Smooth muscle cell of the brain vasculature (primary cell): ENCODE data around the gene ASIC2.
A peak's percentile ranks its signal among the peaks of the same experiment; 100 is the strongest.

Experiments used
- DNase-seq: peaks from one replicate; pipeline ENCODE4 v3.0.0-alpha.2; 2012; ENCODE audit warnings: low read depth, low spot score

The ASIC2 gene

DNA sequence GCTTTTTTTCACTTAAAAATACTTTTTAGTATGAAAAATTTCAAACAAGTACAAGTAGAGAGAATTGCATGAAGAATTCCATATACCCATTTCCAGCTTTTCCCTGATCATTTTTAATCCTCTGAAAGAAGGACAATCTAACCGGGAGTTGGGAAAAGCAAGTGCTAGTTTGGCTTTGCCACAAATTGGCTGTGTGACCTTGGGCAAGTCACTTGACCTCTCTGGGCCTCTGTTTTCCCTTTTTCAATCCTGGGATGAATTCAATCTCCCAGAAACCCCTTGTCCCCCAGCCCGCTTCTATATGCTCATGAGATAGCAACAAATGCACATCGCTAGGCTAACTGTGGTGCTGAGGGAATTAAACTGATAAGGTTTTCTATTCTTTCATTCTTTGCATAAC lies 49.4 kb downstream of the ASIC2 start:
- no peak for DNase-seq

- no peak for DNase-seq
Measured at GRCh38 chr17:33242375-33243124, 50.5 kb downstream of the ASIC2 start.

DNA sequence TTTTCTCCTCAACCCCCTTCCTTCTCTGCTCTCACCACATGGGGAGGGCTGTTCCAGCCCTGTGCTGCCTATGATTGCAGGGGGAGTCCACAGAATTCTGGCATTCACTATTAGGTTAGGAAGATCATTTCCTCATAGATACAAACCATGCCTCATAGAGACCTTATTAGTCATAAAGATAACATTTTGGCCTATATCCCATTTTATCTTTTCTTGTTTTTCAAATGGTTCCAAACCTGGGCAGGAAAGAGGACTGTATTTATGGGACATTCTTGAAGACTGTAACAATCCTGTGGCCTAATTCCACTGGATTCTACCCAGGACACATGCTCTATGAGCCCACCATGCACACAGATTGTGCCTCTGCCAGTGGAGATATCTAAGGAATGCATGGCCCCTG lies 51.7 kb downstream of the ASIC2 start:
- DNase-seq, result no peak

DNA sequence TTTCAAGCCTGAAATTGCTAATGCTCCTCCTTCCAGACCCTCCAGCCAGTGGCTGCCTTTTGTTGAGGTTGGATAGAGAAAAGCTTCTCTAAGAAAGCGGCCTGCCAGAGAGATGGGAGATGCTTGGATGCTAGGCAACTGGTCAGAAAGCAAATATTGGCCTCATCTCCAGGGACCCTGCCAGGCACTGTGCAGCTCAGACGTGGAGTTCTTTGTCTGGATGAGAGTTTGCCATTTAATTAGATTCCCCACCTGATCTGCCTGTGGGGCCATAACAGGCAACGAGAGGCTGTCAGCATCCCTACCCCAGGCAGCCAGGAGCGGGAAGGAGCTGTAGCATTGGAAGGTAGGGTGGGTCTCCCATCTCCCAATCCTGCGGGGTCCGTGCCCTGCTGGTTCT lies 52.7 kb downstream of the ASIC2 start:
- no peak for DNase-seq

DNA sequence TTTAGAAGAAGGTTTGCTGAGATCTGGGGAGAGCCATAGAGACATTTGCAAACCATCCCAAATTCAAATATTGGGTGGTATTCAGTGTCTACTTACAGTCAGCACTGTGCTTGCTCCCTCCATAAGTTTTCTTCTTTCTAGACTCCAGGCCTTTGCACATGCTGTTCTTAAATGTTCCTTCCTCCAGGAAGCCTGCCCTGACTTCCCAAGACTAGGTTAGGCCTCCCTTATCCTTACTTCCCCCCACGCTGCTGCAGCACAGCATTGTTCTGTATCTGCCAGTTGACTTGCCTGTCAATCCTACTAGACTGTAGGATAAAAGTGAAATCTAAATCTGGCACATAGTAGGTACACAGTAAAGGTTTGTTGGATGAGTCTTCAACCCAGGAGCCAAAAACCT lies 53.4 kb downstream of the ASIC2 start:
- DNase-seq, result no peak

- DNase-seq, result peak; percentile 24
Measured at GRCh38 chr17:33234930-33235685, 58.0 kb downstream of the ASIC2 start.

DNA sequence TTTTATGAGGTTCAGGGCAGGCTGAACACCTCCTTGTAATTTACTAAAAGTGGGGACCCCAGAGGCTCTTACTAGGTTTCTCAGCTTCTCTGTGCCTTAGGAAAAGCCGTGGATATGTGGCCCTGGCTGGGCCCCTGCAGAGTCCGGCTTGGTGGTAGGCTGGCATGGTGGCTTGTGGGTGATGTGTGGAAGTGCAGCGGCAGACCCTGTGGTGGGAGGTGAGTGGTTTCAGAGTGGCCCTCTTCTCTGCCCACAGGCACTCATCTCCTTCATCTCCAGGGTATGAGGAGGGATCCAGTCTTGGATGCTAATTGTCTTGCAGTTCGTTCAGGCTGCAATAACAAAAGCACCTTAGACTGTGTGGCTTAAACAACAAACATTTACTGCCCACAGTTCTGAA lies 58.9 kb downstream of the ASIC2 start:
- no peak for DNase-seq

DNA sequence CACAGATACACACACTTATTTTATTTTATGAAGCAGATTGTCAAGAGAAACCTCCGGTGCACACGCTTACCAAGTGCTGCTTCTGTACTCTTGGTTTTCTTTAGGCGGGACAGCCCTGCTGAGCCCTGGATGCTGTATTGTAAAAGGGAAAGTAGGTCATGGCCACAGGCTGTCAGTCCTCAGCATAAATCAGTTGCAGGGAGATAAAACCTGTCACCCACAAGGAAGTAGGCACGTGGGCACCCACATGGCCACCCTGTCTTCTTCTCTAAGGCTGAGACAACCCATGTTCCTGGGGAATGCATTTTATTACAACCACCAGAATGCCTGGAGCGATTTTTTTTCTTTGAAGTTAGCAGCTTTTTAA lies 59.3 kb downstream of the ASIC2 start:
- no peak for DNase-seq

DNA sequence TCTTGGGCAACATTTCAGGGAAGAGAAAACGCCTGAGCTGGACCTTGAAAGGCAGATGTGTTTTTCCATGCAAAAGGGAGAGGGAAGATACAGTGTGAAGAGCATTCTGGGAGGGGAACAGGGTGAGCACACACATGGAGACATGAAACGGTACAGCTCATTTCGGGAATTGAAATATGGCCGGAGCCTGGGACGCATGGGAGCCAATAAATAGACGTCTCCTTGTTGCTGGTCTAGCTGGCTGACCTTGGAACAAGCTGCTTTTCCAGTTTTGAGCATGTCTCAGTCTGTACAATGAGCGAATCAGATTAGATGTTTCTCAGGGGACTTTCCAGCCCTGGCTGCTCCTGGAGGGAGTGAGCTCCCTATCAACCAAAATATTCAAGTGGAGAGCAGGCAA lies 63.6 kb downstream of the ASIC2 start:
- DNase-seq, result no peak

- DNase-seq, result no peak
Measured at GRCh38 chr17:33229028-33229427, 64.1 kb downstream of the ASIC2 start.

DNA sequence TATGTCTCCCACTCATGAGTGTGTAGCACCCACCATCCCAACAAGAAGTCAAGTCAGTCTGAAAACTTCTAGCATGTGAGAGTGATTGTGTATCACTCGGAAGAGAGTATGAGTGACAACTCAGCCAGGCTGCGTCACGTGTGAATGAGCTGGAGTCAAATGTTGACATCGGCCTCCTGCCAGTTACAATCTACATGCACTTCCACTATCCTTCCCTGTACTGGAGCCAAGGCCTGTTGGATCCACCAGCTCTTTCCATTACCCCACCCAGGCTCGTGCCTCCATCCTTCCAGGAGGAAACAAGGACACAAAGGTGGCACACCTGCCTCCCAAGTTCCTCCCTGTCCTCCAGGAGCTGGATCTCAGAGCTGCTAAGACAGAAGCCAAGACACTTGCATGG lies 64.5 kb downstream of the ASIC2 start:
- no peak for DNase-seq

GRCh38 chr17:33227911-33228310 lies 65.2 kb downstream of the ASIC2 start:
- DNase-seq, result no peak

GRCh38 chr17:33225994-33226393 lies 67.1 kb downstream of the ASIC2 start:
- DNase-seq, result no peak

DNA sequence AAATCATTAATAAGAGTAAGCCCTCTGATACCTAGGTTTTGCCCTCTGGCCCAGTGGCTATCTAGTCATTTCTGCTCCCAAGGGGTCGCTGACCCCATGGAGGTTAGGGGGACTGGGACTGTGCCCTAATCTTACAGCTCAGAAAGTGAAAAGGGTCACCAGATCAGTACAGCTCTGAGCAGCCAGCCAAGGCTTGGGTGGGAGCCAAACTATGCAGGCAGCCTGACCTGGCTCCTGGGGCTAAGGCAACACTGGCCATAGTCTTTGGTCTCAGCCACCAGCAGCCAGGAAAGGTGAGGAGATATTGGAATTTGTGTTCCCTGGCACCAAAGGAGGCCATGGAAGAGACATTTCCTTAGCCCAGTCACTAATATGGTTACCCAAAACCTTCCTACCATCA lies 67.6 kb downstream of the ASIC2 start:
- no peak for DNase-seq

- no peak for DNase-seq
Measured at GRCh38 chr17:33220036-33220435, 73.1 kb downstream of the ASIC2 start.

- no peak for DNase-seq
Measured at GRCh38 chr17:33218698-33219601, 74.1 kb downstream of the ASIC2 start.

DNA sequence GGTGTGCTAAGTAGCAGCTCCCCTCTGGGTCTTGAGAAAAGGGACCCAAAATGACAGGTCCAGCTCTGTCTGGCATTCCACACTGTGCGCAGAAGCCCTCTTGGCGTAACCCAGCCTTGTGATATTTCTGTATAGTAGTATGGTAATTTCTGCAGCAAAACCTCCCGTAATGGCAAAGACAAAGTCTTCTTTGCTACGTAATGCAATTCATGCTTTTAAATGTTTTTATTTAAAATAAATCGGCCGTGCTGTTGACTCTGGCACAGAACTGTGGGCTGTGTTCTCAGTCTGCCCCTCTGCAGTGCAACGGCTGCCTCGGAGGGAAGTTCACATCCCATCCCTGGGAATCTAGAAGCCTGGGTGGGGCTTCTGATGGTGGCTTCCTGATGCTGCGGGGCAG lies 75.2 kb downstream of the ASIC2 start:
- DNase-seq, result no peak

- no peak for DNase-seq
Measured at GRCh38 chr17:33214996-33215395, 78.1 kb downstream of the ASIC2 start.

DNA sequence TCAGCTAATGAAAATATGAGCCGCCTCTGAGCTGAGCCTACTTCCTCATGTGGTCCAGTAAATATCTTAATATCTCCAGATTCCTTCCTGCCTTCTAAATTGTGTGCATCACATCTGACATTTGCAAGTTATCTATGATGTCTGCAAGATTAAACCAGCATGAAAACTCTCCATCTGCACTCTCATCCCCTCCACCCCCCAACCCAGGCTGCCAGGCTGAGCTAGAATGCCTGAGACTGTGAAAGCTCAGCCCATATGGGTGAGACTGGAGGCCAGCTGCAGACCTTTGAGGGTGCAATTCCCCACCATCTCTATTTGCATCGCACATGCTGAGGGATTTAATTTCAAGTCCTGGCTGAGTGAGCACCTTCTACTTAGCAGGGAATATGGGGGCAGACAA lies 82.8 kb downstream of the ASIC2 start:
- no peak for DNase-seq

- DNase-seq, result no peak
Measured at GRCh38 chr17:33209671-33210070, 83.4 kb downstream of the ASIC2 start.

DNA sequence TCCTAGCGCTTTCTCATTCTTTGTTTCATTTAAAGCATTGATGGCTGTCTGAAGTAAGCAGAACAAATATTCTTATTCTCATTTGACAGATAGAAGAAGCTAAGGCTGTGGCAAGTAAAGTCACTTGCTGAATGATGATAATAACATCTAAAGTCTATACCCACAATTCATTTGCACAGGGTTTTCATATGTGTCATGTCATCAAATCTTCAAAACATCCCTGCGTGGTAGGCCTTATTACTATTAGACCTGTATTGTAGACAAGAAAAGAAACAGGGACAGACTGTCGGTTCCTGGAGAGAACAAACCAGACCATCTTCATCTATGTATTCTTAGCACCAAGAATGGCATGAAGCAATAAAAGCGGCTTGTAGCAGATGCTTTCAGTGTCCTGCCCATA lies 85.9 kb downstream of the ASIC2 start:
- no peak for DNase-seq

- no peak for DNase-seq
Measured at GRCh38 chr17:33205552-33205951, 87.5 kb downstream of the ASIC2 start.
